Fibroblast of pulmonary artery (primary cell): ENCODE measurements around the gene DDX17.

ENCODE experiments used
- DNase-seq: peaks from one replicate; pipeline ENCODE4 v3.0.0-alpha.2; 2010; ENCODE audit warnings: low read depth
- H3K4me3 ChIP-seq: replicated peaks from 2 replicates; pipeline ENCODE4 v1.5.1; 2011; ENCODE audit warnings: low read depth, mild to moderate bottlenecking, control low read depth, low read length, moderate library complexity
- TF ChIP-seq, protein P1 (sequence below): IDR thresholded peaks from 2 replicates; pipeline ENCODE4 v1.5.1; 2011; ENCODE audit warnings: mild to moderate bottlenecking, control low read depth, low read length, inconsistent platforms; ENCODE audit errors: missing control alignments

Gene DDX17

DNA sequence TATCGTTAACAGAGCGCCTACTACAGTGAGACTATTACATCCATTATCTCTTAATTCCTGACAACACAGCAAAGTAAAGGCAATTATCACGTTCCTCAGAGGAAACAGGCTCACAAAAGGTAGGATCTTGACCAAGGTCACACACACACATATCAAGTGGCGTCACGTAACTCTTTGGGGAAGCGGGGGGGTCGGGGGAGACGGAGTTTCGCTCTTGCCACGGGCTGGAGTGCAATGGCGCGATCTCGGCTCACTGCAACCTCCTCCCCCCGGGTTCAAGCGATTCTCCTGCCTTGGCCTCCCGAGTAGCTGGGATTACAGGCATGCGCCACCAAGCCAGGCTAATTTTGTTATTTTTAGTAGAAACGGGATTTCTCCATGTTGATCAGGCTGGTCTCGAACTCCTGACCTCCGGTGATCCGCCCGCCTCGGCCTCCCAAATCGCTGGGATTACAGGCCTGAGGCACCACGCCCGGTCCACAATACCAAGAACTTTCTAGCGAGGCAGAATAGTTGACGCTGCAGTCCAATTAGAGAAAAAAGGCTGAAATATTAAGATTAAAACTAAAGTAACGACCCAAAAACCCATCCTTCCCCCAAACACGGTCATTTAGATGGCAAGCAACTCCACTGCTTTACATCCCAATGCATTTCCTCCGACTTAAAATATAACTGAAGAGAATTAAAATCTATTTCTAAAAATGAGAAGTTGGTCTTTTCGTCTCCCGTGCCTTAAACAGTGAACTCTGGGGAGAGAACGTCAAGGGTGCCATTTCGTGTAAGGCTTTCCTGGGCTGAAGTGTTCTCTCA lies 1.2 kb downstream of the DDX17 start:
- TF ChIP-seq, protein P1, sequence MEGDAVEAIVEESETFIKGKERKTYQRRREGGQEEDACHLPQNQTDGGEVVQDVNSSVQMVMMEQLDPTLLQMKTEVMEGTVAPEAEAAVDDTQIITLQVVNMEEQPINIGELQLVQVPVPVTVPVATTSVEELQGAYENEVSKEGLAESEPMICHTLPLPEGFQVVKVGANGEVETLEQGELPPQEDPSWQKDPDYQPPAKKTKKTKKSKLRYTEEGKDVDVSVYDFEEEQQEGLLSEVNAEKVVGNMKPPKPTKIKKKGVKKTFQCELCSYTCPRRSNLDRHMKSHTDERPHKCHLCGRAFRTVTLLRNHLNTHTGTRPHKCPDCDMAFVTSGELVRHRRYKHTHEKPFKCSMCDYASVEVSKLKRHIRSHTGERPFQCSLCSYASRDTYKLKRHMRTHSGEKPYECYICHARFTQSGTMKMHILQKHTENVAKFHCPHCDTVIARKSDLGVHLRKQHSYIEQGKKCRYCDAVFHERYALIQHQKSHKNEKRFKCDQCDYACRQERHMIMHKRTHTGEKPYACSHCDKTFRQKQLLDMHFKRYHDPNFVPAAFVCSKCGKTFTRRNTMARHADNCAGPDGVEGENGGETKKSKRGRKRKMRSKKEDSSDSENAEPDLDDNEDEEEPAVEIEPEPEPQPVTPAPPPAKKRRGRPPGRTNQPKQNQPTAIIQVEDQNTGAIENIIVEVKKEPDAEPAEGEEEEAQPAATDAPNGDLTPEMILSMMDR: no peak
- peak; percentile 45 for DNase-seq
- peak overlapping the region; percentile 69 for H3K4me3 ChIP-seq

DNA sequence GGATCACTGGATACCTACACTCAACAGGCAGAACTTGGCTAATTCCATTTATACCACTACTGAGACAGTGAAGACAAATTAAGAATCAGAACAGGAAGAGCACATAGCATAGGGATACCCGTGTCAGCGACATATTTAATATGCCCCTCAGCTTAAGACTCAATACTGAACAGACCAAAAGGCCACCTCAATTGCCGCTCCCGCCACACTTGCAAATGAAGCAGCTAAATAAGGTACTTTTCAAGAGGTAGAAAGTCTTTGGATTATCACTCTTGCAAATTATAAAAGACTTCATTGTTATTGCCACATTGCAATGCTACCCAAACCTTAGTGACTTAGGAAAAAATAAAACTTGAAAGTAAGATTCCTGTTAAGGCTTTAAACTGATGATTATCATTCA lies 3.1 kb downstream of the DDX17 start:
- DNase-seq: no peak
- peak overlapping the region; percentile 69 for H3K4me3 ChIP-seq
- TF ChIP-seq, protein P1: no peak

DNA sequence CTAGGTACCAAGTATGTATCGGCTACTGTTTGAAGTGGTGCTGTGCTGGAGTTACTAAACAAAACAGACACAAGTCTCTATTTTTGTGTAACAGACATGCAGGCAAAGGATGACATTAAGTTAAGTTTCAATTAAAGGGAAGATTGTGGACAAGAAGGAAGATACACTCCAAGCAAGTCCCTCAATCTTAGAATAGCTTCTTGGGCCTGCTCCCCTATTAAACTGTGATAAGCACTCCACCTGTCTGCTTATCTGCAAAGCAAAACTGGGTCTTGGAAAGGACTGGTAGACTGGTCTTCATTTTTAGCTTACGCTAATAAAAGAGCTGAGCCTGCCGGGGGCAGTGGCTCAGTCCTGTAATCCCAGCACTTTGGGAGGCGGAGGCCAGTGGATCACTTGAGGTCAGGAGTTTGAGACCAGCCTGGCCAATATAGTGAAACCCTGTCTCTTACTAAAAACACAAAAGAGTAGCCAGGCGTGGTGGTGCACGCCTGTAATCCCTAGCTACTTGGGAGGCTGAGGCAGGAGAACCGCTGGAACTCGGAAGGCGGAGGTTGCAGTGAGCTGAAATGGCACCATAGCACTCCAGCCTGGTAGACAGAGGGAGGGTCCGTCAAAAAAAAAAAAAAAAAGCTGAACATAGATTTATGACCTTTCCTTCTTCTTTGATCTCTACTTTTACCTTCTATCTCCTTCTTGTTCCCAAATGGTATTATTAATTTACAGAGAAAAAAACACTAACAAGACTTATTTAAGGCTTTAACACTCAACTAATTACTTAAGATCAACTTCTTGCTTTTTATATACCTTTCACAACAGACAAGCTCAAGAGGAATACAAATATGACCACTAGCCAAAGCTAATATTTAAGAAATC lies 4.1 kb downstream of the DDX17 start:
- TF ChIP-seq, protein P1: no peak
- DNase-seq: no peak
- no peak overlapping the region for H3K4me3 ChIP-seq

DNA sequence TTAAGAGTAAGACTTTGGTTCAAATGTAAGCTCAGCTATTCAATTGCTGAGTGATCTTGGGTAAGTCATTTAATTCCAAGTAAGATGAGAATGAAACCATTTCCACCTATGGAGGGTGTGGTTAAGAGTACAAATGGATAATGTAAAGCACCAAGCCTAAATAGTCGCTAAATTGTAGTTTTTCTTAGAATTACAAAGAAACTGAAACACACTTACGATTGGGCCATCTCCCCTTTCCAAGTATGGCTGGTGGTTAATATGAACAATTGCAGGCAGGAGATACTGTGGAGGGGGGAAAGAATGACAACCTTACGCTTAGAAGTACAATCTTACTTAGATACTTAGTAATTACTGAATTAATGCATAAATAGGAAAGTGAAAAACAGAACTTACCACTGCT lies 8.2 kb downstream of the DDX17 start:
- H3K4me3 ChIP-seq: no peak overlapping the region
- TF ChIP-seq, protein P1: no peak
- DNase-seq: no peak

DNA sequence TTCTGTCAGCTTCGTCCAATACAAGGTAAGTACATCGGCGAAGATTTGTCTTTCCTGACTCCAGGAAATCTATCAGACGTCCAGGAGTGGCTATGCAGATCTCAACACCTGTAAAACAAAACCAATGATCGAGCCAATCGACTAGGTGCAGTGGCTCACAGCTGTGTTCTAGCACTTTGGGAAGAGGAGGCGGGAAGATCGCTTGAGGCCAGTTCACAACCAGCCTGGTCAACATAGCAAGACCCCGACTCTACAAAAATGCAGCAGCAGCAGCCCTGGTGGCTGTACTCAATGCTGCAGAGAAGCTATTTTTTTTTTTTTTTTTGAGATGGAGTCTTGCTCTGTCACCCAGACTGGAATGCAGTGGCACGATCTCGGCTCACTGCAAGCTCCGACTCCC lies 11.2 kb downstream of the DDX17 start:
- H3K4me3 ChIP-seq: no peak overlapping the region
- no peak for DNase-seq
- TF ChIP-seq, protein P1: no peak

DNA sequence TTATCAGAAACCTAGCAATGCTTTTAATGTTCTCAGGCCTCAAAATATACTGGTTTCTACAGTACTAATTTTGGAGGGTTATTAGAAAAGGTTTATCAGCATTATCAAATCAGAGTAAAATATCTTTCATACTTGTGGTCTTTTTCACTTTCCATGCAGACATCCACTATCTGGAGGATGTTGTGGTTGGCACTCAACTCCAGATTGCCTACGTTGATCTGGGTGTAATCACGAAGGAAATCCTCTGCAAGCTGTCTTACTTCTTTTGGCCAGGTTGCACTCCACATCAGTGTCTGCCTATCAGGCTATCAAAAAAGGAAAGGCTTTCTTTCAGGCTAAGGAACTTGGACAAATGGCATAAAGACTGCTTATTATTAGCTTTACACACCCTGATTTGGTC lies 11.6 kb downstream of the DDX17 start:
- TF ChIP-seq, protein P1: no peak
- peak; percentile 51 for DNase-seq
- no peak overlapping the region for H3K4me3 ChIP-seq
